Endometrium (tissue), 2 donors: ENCODE measurements around the gene DSCAM.
A peak's percentile ranks its signal among the peaks of the same experiment; 100 is the strongest.
"Not testable (repeated sequence)": the region's sequence is repeated elsewhere in the genome, so short reads cannot be mapped to it uniquely, and the experiment has no call there.

Source experiments
- FAIRE-seq: peaks from 2 replicates; lab custom pipeline; 2012; peaks lifted over from hg19 to GRCh38; lab: Jason Lieb, UNC
- donor health status: control.
- donor health status: control.

The DSCAM gene

GRCh38 chr21:40457741-40458140 is 389.2 kb downstream of the DSCAM start:
- no peak for FAIRE-seq

GRCh38 chr21:40454057-40454456 is 392.9 kb downstream of the DSCAM start:
- FAIRE-seq = no peak

GRCh38 chr21:40453183-40453582 is 393.8 kb downstream of the DSCAM start:
- no peak for FAIRE-seq

GRCh38 chr21:40452548-40452947 is 394.4 kb downstream of the DSCAM start:
- no peak for FAIRE-seq

- FAIRE-seq = no peak
Measured at GRCh38 chr21:40447016-40447415, 399.9 kb downstream of the DSCAM start.

GRCh38 chr21:40445349-40445921 is 401.5 kb downstream of the DSCAM start:
- no peak for FAIRE-seq

GRCh38 chr21:40439581-40439980 is 407.4 kb downstream of the DSCAM start:
- not testable (repeated sequence) for FAIRE-seq

- no peak for FAIRE-seq
Measured at GRCh38 chr21:40438616-40439015, 408.3 kb downstream of the DSCAM start.

- FAIRE-seq = no peak
Measured at GRCh38 chr21:40436261-40436660, 410.7 kb downstream of the DSCAM start.

- no peak for FAIRE-seq
Measured at GRCh38 chr21:40433538-40433937, 413.4 kb downstream of the DSCAM start.

- FAIRE-seq = no peak
Measured at GRCh38 chr21:40425981-40426380, 421.0 kb downstream of the DSCAM start.

- no peak for FAIRE-seq
Measured at GRCh38 chr21:40422896-40423635, 423.9 kb downstream of the DSCAM start.

- no peak for FAIRE-seq
Measured at GRCh38 chr21:40421121-40421520, 425.8 kb downstream of the DSCAM start.

GRCh38 chr21:40416572-40416971 is 430.4 kb downstream of the DSCAM start:
- FAIRE-seq = no peak

GRCh38 chr21:40408561-40408960 is 438.4 kb downstream of the DSCAM start:
- FAIRE-seq = no peak

GRCh38 chr21:40404396-40404800 is 442.6 kb downstream of the DSCAM start:
- no peak for FAIRE-seq

GRCh38 chr21:40402884-40403582 is 443.9 kb downstream of the DSCAM start:
- no peak for FAIRE-seq

- FAIRE-seq = no peak
Measured at GRCh38 chr21:40395732-40396131, 451.2 kb downstream of the DSCAM start.

- no peak for FAIRE-seq
Measured at GRCh38 chr21:40393066-40393465, 453.9 kb downstream of the DSCAM start.

- FAIRE-seq = no peak
Measured at GRCh38 chr21:40388046-40388445, 458.9 kb downstream of the DSCAM start.

- no peak for FAIRE-seq
Measured at GRCh38 chr21:40386981-40387747, 459.8 kb downstream of the DSCAM start.

GRCh38 chr21:40386294-40386911 is 460.6 kb downstream of the DSCAM start:
- FAIRE-seq = peak; percentile 4
